ENCODE measurements around the gene MPZL1.
"Not testable (repeated sequence)": the region's sequence is repeated elsewhere in the genome, so short reads cannot be mapped to it uniquely, and the experiment has no call there.

MPZL1 gene

GRCh38 chr1:167824163-167824794 lies 102.5 kb downstream of the MPZL1 start:
- TF ChIP-seq POLR2A (IDR thresholded peaks at IDR 0.05; ENCODE audit: low read depth, low read length) = no peak
- no peak for FAIRE-seq
- no peak for DNase-seq (ENCODE audit: insufficient read length, low spot score)

- TF ChIP-seq POLR2A (IDR thresholded peaks at IDR 0.05; ENCODE audit: low read depth, low read length) = no peak
- DNase-seq (ENCODE audit: insufficient read length, low spot score) (no peak), FAIRE-seq (no peak)
Measured at GRCh38 chr1:167825419-167826079, 103.8 kb downstream of the MPZL1 start.

GRCh38 chr1:167826127-167826526 lies 104.3 kb downstream of the MPZL1 start:
- no peak for TF ChIP-seq POLR2A (IDR thresholded peaks at IDR 0.05; ENCODE audit: low read depth, low read length)
- FAIRE-seq = no peak
- no peak for DNase-seq (ENCODE audit: insufficient read length, low spot score)

GRCh38 chr1:167829868-167830267 lies 108.1 kb downstream of the MPZL1 start:
- DNase-seq (ENCODE audit: insufficient read length, low spot score) = no peak
- FAIRE-seq = no peak
- TF ChIP-seq POLR2A (IDR thresholded peaks at IDR 0.05; ENCODE audit: low read depth, low read length) = no peak

- FAIRE-seq; DNase-seq (ENCODE audit: insufficient read length, low spot score): not testable (repeated sequence)
Measured at GRCh38 chr1:167830668-167831067, 108.9 kb downstream of the MPZL1 start.

GRCh38 chr1:167832693-167833092 lies 110.9 kb downstream of the MPZL1 start:
- TF ChIP-seq POLR2A (IDR thresholded peaks at IDR 0.05; ENCODE audit: low read depth, low read length) = no peak
- FAIRE-seq (no peak), DNase-seq (ENCODE audit: insufficient read length, low spot score) (no peak)

GRCh38 chr1:167833904-167834303 lies 112.1 kb downstream of the MPZL1 start:
- DNase-seq (ENCODE audit: insufficient read length, low spot score) = no peak
- no peak for TF ChIP-seq POLR2A (IDR thresholded peaks at IDR 0.05; ENCODE audit: low read depth, low read length)
- FAIRE-seq = no peak

- FAIRE-seq (no peak), DNase-seq (ENCODE audit: insufficient read length, low spot score) (no peak)
- no peak for TF ChIP-seq POLR2A (IDR thresholded peaks at IDR 0.05; ENCODE audit: low read depth, low read length)
Measured at GRCh38 chr1:167836197-167836596, 114.4 kb downstream of the MPZL1 start.

- FAIRE-seq (no peak), DNase-seq (ENCODE audit: insufficient read length, low spot score) (no peak)
- no peak for TF ChIP-seq POLR2A (IDR thresholded peaks at IDR 0.05; ENCODE audit: low read depth, low read length)
Measured at GRCh38 chr1:167837326-167837725, 115.5 kb downstream of the MPZL1 start.

- no peak for TF ChIP-seq POLR2A (IDR thresholded peaks at IDR 0.05; ENCODE audit: low read depth, low read length)
- DNase-seq (ENCODE audit: insufficient read length, low spot score) (no peak), FAIRE-seq (no peak)
Measured at GRCh38 chr1:167839009-167839408, 117.2 kb downstream of the MPZL1 start.

Data from H54 (cell line).